ENCODE measurements around the gene RAD51B.
A peak's percentile ranks its signal among the peaks of the same experiment; 100 is the strongest.

Gene RAD51B

GRCh38 chr14:68633131-68633991, 813.8 kb downstream of the RAD51B start:
- no peak for DNase-seq

DNA sequence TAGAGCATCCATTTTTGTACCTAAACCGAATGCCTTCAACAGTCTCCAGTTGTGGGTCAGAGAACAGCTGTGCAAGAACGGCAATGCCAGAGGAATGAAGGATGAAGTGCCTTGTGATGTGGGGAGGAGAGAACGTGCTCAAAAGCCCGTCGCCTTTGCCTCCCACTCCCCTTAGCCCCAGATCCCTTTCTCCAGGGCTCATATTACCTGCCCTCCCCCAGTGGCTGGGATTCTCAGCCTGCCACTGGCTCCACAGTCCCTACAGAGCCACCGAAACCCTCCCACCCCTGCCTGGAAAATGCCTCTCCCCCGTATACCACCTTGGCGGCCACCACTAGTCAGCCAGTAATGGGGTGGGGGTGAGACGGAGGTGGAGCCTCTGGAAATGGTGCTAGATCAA, 814.8 kb downstream of the RAD51B start:
- DNase-seq = no peak

DNA sequence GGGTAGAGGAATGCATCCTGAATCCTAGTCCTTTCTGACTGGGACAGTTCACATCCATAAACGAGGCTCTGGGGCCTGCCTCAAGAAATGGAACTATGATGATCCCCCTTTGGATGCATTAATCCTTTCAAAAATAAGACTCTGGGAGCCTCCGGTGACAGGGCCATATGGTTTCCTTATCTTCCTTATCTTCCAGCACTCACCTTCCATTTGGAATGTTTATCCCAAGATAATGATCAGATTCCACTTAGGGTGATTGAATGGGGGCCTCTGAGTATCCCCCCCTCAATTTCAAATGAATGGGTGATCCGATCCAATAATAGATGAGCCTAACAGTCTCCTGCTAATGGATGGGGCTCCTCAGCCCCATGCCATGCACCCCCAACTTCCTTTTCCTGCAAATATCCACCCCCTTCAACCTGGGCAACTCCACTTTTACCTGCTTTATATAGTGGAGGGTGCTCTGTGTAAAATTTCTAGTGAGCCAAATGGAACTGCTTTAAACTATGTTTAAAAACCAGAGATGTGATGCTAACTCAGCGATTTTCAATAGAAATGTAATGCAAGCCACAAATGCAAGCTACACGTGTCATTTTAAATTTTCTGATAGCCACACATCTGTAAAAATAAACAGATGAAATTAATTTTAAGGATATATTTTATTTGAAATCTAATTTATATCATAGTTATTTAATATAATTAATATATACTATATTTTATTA, 815.5 kb downstream of the RAD51B start:
- DNase-seq = no peak

DNA sequence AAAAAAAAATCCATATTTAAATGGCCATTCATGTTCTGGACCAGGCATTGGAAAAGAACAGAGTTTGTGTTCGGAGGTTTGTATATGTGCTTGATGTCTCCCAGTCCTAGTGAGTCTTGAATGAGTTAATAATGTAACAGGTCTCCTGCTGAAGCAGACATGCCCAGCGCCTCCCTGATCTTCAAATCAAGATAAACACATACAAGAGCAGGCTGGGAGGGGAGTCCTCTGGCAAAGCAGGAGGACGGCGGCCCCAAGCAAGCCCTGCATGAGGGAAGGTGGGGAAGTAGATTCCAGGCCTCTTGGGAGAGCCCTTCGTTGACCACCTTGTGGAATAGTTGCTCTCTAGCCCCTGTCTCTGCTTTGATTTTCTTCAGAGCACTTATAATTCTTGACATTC, 817.0 kb downstream of the RAD51B start:
- peak; percentile 5 for DNase-seq

- no peak for DNase-seq
Observed at GRCh38 chr14:68637106-68638021, 817.8 kb downstream of the RAD51B start.

GRCh38 chr14:68638141-68638999, 818.8 kb downstream of the RAD51B start:
- DNase-seq = no peak

DNA sequence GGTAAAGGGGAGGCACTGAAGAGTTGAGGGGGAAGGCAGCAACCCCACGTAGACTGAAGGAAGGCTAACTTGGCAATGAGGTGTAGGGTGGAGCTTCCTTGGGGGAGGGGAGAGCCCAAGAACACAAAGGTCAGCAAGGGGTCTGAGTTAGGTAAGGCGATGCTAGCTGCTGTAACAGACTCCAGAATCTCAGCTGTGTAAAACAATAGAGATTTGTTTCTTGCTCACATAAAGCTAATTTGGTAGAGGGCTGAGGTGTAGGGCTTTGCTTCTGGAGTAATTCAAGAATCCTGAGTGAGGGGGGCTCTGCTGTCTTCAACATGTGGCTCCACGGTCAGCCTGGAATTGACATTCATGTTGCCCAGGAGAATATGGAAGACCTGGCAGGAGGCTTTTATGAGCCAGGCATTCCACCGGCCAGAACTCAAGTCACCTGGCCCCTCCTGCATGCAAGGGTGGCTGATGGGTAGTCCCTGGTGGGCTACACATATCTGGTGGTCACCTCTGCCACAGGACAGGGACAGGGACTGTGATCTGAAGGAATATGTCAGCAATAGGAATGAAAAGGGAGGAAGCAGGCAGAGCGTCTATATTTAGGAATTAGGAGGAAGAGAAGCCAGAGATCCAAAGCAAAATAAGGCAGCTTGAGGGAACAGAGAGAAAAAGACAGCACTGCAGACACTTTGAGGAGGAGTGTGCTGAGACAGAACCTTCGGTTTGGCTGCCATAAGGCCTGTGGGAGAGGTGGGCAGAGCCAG, 819.6 kb downstream of the RAD51B start:
- no peak for DNase-seq

GRCh38 chr14:68639758-68640574, 820.4 kb downstream of the RAD51B start:
- DNase-seq = no peak

DNA sequence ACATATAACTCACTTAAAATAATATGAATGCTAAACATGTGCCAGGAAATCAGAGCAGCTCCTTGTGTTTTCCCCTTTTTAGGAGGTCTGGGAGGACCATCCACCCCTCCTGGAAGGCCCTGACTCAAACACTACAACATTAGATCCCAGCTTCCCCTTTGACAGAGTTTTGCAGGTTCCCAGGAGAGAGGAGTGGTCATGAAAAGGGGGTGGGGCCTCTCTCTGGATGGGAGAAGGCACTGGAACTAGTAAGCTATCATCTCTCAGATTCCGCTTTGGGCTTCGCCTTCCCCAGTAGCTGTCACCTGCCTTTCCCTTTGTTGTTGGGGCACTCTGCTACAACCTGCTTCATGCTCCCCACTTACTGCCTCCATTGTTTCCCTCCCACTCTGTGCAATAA, 824.1 kb downstream of the RAD51B start:
- DNase-seq = no peak

DNA sequence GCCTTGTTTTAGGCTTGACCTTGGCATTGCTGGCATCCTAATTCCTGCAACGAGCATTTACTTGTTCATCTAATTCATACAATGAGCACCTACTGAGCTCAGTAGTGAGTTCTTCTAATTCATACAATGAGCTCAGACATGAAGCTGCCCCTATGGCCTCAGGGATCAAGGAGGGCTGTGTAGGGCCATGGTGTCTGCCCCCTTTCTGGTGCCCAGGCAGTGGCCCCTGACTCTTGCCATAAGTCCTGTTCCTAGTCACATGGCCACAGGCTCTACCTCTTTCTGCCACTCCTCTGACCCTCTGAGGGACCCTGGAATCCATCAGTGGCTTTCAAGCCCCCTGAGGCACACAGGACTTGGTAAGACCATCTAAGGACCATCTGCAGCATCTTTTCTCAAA, 824.5 kb downstream of the RAD51B start:
- no peak for DNase-seq

- no peak for DNase-seq
Observed at GRCh38 chr14:68645371-68645770, 825.8 kb downstream of the RAD51B start.

DNA sequence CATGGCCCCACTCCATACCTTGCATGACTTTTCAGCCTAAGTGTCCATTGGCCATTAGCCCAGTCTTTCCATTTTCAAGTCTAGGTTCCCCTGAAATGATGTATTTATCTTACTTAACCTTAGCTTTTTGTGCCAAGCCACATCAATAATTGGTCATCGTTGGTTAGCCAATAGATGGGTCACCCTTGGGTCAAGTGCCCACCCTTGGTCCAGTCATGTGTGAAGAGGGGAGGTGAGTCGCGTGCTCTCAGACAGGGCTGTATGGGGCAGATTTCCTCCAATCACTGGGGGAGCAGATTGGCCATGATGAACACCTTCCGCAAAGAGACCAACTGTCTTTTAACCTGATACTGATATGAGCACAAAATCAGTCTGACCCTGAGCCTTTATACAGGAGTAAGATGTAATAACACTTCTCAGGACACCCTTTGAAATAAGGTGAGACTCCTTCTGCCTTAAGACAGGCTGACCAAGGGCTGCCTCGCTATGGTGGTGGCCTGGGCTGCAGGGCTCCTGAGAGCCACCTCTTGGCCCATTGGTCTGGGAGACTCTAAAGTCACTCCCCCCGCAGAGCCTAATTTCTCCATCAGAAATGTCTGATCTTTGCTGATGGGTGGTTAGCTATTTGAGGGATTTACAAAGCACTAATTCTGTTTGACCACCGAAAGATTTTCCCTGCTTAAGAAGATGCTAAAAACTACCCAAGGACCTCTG, 830.1 kb downstream of the RAD51B start:
- no peak for DNase-seq

GRCh38 chr14:68650404-68650994, 830.9 kb downstream of the RAD51B start:
- no peak for DNase-seq

GRCh38 chr14:68651075-68651474, 831.5 kb downstream of the RAD51B start:
- no peak for DNase-seq

DNA sequence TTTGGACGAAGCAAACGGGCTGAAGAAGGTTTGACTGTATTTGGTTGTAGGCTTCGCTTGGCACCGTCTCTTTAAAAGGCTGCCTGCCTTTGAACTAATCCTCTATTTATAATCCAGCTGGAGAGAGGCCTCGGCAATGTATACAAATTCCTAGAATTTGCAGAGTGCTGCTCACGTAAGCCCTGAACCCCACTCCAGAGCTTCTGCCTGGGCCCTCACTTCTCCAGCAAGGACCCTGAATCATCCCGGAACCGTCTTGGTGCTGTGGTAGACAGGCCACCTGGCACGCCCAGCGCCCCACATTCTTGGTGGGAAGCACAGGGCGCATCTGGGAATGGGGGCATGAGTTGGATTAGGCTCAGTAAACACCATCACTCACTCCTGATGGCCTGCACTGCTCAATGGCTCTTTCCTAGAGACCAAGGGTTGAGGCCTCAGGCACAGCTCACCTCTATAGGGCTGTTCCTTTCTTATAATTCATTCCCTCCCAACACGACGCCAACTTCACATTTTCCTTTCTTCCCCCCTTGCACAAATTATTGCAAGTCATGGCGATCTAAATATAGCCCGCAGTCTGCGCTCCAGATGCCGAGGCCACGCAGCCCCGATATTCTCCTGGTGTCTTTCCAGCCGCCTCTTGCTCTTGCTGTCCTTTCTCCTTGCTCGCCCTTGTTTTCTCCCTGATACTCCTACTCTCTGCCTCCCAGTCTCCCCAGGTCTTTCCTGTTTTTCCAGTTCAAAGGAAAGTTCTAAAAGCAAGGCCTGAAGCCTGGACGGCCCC, 832.3 kb downstream of the RAD51B start:
- no peak for DNase-seq

DNA sequence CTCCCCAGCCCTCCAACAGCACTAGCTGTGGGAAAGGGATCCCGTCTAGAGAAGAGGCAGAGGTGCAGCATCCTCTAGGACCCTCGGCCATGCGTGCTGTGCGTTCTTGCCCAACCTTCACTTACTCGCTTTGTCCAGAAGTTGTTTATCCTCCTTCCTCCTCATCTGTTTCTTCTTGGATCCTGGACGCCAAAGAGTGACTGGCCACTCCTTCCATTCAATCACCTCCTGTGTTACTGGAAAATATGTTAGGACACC, 832.8 kb downstream of the RAD51B start:
- no peak for DNase-seq

GRCh38 chr14:68653108-68653507, 833.5 kb downstream of the RAD51B start:
- no peak for DNase-seq

GRCh38 chr14:68653804-68654203, 834.2 kb downstream of the RAD51B start:
- DNase-seq = no peak

DNA sequence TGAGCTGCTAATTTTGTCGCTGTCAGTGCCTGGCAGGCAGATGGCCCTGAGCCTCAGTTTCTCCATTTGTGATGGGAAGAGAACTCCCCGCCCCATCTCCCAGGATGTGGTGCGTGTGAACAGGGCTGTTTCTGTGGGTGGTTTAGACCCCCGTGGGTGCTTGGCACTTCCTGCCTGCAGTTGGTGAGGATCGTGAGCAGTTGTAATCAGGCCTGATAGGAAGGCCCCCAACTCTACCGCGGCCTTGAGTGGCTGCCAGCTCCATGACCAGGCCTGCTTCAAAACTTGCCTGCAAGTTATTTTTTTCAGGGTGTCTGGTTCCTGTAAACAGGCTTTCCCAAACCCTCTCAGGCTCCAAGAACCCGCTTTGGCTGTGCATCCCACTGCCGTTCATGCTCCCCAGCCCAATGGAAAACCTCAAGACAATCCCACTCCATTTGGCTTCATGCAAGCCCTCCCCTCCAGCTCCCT, 834.9 kb downstream of the RAD51B start:
- no peak for DNase-seq

All from OCI-M1 (cell line).